GM18520 (cell line): ENCODE data around the gene GPR153.

Experiments used
- ATAC-seq: cut with Tn5 transposase; IDR thresholded peaks from one replicate; pipeline ENCODE4 v1.9.1; 2021; ENCODE audit not compliant: unreplicated experiment

The GPR153 gene

GRCh38 chr1:6206520-6206855 is 54.4 kb downstream of the GPR153 start:
- ATAC-seq, result peak; percentile 7

- ATAC-seq, result peak; percentile 51
These were observed 54.9 kb downstream of the GPR153 start, which contains the start of gene RNF207 for GRCh38 chr1:6205849-6206519. Gene RNF207 (plus strand): TSS chr1:6206119. CDS start chr1:6206536, 417 bp downstream.

DNA sequence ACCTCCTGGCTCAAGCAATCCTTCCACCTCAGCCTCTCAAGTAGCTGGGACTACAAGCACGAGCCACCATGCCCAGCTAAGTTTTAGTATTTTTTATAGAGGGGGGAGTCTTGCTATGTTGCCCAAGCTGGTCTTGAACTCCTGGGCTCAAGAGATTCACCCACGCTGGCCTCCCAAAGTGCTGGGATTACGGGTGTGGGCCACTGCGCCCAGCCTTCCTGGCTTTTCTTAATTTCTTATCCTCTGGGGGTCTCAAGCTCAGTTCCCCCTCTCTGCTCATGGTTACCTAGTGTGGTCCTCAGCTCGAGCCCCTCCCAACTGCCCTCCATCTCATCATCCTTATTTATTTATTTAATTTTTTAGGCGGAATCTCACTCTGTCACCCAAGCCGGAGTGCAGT is 58.6 kb downstream of the GPR153 start:
- ATAC-seq, result no peak

- ATAC-seq, result no peak
These were observed 60.6 kb downstream of the GPR153 start for GRCh38 chr1:6200188-6200809.

DNA sequence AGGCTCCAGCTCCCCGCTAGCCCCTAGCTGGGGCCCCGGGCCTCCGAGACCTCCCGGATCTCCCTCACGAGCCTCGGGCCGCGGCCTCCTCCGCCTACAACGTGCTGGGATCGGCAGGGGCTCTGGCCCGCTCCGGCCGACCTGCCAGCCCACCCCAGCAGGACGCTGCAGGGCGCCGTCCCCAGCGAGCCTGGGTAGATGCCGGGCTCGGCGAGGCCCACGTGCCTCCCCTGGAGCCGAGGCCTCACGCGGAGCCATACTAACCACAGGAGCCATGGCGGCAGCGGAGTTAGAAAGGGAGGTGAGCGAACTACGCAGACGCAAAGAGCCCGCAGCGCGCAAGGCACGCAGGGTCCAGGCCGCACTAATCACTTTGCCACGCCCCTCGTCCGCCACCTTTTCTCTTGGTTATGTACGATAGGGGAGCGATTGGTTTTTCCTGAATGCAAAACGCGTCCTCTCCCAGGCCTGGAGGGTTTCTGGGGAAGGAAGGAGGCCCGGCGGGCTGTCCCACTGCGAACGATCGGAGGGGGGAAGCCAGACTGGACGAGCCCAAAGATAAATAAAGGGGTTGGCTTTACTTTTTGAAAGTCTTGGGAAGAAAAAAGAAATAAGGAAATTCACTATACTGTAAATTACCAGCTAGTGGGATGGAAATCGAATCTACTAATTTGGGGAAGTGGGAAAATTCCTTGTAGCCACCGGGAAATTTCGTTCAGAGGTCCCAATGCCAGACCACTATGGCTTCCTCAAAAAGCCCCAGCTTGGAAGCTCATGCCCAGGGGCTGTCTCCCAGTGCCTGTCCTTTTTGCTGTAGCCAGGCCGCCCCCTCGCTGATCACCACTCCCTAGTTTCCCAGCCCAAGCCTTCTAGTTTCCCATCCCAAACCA is 61.4 kb downstream of the GPR153 start, which contains the start of gene RPL22:
Gene RPL22, minus strand, starts transcription at position 298 of the 890 bp plus-strand sequence. Its CDS starts 22 bp downstream, at position 276.
- peak; percentile 89 for ATAC-seq

- no peak for ATAC-seq
These were observed 62.1 kb downstream of the GPR153 start for GRCh38 chr1:6198646-6199297.

- ATAC-seq, result no peak
These were observed 63.0 kb downstream of the GPR153 start for GRCh38 chr1:6197746-6198427.
